Right ventricle myocardium inferior (tissue), 1 donor: ENCODE data around the gene DHX15. TPM values are rescaled to one million over a fixed set of nuclear protein-coding genes. Genes with fewer than 3 reads are reported as not detected.

Experiments
- ATAC-seq: fragments of 200-7000 bp; cut with Tn5 transposase; one replicate; pipeline ENCODE4 v1.9.1; 2020; ENCODE audit warnings: mild to moderate bottlenecking, moderate library complexity
- DNase-seq: peaks from one replicate; pipeline ENCODE4 v3.0.0; 2021; ENCODE audit errors: missing footprints
- intact Hi-C: fragments of 100-400 bp; cut with DNase I; formaldehyde crosslinking; loops from one replicate; pipeline ENCODE4 v1.11.0; 2022
- total RNA-seq: library from RNA; stranded (reverse); fragmentation: NEBNext Ultra II Directional; extraction: Animal tissue kit (Norgen Biotek cat#: 25700); gene quantifications from one replicate; pipeline ENCODE4 v1.2.1, GENCODE V29; 2021
- donor health status: DM: no; HTN: yes; CAD: no; lungs with severe emphysema.

Gene DHX15
- total RNA-seq, 1 donor from 2014 or later, result 53.9 TPM

DNA sequence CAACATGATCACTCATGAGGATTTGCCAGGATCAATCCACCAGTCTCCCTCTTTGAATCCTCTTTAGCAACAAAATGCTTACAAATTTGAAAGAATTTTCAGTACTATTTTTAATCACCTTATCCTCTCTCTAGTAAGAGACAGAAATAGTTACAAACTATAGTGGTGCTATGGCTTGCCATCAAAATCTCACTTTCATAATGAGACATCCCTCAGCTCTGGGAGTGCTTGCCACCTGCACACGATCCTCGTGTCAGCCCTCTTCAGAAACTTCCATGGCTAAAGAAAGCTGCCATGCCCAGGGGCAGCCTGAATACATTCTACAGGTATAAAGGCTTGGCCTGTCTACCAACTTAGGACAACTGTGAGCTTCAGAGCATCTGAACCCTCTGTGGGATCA lies 5.1 kb upstream of the DHX15 start:
- ATAC-seq (no peak), DNase-seq (no peak)
- intact Hi-C loops, result loop anchor here (10.0 kb wide), 1 partner anchor 785 kb away; the partner anchor contains the start of gene ANAPC4

DNA sequence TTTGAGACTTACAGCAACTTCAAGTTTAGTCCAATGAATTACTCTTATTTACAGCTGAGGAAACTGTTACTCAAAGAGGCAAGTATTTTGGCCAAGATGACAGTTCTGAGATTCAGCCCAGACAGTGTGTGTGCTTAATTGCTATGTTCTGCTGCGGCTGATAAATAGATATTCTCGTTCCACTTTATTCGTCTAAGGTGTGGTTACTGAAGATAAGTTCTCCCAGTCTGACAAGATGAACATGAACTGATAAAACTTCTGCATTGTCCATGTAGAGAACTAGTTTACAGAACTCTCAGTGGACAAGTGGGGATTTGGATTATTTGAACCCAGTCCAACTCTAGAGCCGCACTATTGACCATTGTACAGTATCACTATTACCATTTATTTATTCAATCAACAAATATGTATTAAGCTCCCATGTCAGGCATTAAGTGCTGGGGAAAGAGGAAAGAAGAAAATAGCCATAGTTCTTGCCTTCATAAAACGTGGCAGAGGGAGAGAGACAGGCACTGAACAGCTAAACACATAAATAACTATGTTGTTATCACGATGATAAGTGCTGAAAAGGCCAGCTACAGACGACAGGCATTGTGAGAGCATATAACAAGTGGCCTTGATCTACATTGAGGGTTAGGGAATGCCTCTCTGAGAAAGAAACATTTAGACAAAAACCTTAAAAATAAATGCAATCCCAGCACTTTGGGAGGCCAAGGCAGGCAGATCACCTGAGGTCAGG lies 4.0 kb upstream of the DHX15 start:
- ATAC-seq (no peak), DNase-seq (no peak)
- intact Hi-C loops, result loop anchor here (10.0 kb wide), 1 partner anchor 786 kb away; the partner anchor contains the start of gene ANAPC4

DNA sequence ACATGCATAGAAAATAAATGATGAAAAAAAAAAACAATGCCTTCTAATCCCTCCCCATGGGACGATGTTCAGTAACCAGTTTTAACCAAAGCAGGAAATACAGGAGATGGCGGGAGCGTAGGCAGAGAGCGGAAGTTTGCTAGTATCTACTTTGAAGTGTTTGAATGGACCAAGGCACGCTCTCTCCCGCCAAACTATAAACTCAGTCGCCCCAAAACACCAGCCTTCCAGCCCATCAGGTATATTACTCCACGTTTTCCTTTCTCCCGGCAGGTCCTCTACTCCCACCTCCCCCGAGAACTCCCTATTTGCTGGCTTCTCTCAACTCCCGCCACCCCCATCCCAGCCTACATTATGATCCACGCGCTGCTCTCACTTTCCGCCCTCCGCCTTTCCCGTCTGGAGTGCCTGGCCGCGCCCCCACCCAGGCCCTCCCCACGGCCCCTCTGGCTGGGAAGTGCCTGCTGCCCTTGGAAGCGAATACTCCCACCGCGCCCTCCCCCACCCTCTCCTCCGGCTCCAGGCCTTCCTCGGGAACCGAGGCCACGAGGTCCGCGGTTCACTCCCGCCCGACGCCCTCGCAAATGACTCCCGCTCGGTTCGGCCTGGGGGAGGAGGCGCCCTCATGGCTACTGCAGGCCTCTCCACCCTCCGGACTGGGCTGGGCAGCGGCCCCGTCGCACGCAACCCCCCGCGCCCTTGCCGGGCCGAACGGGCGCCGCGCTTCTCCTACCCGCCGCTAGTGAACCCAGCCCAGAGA lies 723 bp downstream of the DHX15 start:
- ATAC-seq, result peak; percentile 58
- peak; percentile 77 for DNase-seq
- intact Hi-C loops, result loop anchor here (5.0 to 10.0 kb wide), 2 partner anchors 329 to 791 kb away; partner anchors contain the start of genes ANAPC4 and CCDC149

DNA sequence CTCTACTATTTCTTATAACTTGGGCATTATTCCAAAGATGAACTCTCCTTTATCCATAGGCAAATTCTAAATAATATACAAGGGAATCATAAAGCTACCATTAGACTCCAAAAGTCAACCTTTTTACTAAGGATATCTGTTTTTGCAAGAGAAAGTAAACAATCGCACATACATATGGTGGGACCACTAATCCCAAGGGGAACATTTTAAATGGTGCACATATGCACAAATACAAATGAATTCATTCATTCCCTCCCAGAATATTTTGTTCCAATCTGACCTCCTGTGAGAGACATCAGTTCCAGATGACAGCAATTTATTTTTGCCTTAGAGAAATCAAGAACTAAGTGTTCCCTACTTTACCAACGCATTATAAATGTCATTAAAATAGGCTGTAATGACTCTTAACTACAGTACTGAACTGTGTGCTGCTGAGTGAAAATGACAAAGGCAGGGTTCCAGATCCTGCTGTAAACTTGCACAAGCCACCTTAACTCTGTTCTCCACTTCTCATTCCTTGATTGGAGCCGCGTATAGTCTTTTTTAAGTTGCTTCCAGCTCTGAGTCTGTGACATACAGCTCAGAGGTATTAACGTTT lies 2.0 kb downstream of the DHX15 start:
- intact Hi-C loops, result loop anchor here (5.0 to 10.0 kb wide), 2 partner anchors 330 to 792 kb away; partner anchors contain the start of genes ANAPC4 and CCDC149
- DNase-seq (no peak), ATAC-seq (peak; percentile 15)

DNA sequence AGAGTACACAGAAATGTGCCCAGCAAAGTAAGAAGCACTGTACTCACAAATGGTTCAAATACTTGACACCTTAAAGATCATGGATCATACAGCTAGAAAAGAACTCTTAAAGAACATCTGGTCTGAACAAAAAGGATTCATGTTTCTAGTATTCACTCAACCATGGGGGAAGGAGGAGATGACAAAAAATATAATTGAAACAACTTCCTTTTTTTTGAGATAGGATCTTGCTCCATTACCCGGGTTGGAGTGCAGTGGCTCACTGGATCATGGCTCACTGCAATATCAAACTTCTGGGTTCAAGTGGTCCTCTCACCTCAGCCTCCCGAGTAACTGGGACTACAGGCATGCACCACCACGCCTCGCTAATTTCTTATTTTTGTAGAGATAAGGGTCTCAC lies 6.0 kb downstream of the DHX15 start:
- ATAC-seq (no peak), DNase-seq (no peak)
- intact Hi-C loops, result loop anchor here (10.0 kb wide), 1 partner anchor 586 kb away; the partner anchor contains the start of gene SEPSECS

DNA sequence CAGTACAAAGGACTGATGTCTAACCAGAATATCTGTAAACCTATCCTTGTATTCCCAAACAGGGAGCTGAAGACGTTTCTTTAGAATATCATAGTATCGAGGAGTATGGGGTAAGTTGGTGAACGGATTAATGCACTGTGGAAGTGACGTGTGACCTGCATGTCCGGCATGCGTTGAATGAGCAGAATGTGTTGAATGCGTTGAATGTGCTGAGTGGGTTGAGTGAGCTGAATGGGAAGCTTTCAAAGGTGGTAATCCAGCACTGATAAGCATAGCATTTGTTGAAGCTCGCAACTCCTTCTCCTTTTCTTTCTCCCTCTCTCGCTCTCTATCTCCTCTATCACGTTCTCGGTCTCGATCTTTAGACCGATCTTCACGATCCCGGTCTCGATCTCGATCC lies 8.1 kb downstream of the DHX15 start:
- DNase-seq (no peak), ATAC-seq (no peak)
- intact Hi-C loops, result loop anchor here (10.0 kb wide), 1 partner anchor 589 kb away; the partner anchor contains the start of gene SEPSECS

DNA sequence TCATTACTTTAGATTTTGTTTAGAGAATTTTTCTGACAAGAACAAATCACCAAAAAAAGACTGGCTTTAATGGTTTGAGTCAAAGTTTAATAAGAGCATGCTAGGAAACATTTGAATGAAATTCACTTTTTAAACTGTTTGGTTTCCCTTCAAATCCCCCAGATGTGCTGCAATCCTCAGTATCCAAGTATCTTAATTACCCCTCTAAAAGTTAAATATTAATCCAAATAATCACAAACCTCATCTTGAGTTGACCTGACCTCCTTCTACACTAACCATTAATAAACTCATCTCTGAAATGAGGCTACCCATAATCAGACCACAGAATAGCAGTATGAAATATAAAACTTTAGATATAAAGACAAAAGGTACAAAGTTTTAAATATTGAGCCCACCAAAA lies 10.1 kb downstream of the DHX15 start:
- DNase-seq (no peak), ATAC-seq (no peak)
- intact Hi-C loops, result loop anchor here (10.0 kb wide), 1 partner anchor 591 kb away; the partner anchor contains the start of gene SEPSECS

DNA sequence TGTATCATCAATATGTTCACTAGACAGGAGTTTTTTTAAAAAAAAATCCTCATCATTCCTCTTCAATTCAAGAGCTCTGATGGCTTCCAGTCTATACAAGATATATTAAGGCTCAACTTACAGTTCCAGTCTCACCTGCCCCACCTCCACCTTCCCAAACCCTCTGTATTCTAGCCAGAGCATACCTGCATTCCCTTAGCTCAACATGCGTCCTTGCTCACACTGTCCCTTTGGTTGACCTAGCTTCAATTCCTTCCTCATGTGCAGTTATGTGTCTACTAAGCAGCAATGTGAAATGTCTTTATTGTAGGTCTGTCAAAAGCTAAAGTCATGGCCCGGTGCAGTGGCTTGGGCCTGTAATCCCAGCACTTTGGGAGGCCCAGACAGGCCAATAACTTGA lies 10.8 kb downstream of the DHX15 start:
- intact Hi-C loops, result loop anchor here (10.0 kb wide), 1 partner anchor 591 kb away; the partner anchor contains the start of gene SEPSECS
- ATAC-seq (no peak), DNase-seq (no peak)

DNA sequence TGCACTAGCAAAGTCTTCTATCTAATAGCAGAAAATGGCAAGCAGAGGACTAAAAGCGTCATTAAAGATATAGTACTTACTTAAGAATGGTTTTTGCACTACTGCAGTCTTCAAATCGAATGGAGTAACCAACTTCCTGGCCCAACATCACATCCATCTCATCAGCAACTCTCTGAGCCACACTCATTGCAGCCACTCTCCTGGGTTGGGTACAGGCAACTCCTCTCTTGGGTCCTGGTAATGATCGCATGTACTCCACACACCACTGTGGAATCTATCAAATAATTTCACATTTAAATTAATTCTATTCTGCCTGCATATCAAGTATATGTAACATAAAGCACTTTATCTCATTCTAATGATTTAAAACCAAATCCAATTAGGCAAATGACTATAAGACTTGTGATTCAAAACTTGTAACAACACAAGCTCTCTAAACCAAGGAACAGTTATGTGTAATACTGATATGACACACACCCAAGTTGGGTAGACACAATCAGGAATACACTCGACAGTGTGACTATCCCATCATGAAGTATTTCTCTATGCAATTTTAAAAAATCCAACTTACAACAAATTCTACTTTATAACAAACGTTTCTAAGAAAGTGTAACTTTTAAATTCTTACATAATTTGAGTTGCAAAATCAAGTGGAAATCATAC lies 13.6 kb downstream of the DHX15 start:
- DNase-seq, result no peak
- ATAC-seq, result no peak
- intact Hi-C loops, result loop anchor here (10.0 kb wide), 1 partner anchor 594 kb away; the partner anchor contains the start of gene SEPSECS

DNA sequence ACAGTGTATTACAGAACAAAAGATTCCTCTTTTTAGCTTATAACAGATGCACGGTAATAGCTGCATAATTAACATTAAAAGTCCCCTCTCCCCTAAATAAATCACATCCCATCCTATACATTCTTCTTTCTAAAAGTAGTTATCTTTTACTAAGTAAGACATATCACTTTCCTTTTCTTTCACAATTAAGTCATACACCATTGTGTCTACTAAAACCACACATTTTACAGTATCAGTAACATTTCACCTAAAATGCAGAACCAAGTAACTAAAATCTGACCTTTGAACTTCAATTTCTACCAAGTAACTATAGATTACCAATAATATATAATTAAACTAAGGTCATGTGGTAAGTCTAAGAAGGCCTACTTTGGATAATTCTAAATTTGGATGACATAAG lies 14.2 kb downstream of the DHX15 start:
- no peak for DNase-seq
- no peak for ATAC-seq
- intact Hi-C loops, result loop anchor here (10.0 kb wide), 1 partner anchor 595 kb away; the partner anchor contains the start of gene SEPSECS

DNA sequence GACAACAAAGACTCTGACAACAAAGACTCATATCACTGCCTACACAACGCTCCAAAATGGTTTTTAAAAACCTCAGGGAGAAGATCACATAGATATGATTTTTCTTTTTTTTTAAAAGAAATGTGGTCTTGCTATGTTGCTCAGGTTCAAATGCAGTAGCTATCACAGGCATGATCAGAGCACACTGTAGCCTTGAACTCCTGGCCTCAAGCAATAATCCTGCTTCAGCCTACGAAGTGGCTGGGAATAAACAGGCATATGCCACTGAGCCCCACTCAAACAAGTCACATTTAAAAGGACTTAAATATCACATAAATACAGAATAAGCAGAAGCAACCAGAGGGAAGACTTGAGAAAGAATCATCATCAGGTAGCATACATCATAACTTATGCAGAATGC lies 14.7 kb downstream of the DHX15 start:
- DNase-seq, result no peak
- no peak for ATAC-seq
- intact Hi-C loops, result loop anchor here (10.0 kb wide), 1 partner anchor 595 kb away; the partner anchor contains the start of gene SEPSECS

DNA sequence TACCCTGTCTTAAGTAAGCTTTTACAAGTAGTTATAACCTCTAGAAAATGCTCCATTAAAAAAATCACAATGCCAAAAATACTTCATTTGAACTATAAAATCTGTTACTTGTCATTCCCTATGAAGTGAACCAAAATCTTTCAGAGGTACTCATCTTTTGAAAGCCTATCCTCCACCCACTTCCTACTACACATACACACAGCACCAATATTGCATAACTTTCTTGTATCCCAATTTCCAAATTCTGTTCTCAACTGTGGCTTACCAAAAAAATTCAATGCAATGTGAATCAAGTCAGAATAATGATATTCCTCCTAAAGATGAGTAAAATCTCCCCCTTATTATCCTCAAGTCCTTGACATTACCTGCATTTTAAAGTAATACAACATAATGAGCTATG lies 15.9 kb downstream of the DHX15 start:
- intact Hi-C loops, result no loop called here
- no peak for ATAC-seq
- DNase-seq, result no peak

DNA sequence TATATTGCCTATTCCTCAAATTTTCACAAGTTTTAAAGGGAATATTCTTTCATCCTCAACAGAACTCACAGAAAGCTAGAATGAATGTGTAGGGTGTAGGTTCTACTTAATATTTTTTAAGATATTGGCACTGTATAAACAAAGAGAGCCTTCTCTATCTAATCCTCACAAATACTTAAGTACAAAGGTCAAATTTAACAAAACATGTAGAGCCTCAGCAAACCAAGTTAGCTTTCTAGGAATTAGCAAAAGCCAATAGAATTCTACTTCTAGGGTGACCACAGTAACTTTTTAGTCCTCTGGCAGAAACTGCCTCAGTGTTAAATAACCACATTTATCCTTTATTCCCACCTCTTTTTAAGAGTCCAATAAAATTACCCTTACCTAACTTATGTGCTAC lies 19.3 kb downstream of the DHX15 start:
- intact Hi-C loops, result no loop called here
- no peak for ATAC-seq
- DNase-seq, result no peak

DNA sequence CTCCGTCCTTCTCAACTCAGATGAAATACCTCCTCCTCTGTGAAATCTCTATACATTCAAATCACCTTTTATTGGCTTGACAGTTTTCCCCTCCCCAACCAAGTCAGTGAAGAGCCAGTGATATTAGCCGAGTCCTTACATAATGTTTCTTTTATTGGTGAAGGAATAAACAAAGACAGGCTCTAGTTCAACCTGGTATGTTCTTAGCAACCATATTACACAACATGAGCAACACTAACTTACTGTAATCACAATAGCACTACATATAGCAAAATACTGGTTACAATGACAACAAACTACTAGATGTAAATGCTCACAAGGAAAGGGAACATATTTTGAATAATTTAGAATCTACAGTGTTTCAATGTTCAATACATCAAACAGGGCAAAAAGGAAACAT lies 19.9 kb downstream of the DHX15 start:
- ATAC-seq (no peak), DNase-seq (no peak)
- intact Hi-C loops, result loop anchor here (5.0 kb wide), 1 partner anchor 37 kb away; no protein-coding TSS in a partner anchor

DNA sequence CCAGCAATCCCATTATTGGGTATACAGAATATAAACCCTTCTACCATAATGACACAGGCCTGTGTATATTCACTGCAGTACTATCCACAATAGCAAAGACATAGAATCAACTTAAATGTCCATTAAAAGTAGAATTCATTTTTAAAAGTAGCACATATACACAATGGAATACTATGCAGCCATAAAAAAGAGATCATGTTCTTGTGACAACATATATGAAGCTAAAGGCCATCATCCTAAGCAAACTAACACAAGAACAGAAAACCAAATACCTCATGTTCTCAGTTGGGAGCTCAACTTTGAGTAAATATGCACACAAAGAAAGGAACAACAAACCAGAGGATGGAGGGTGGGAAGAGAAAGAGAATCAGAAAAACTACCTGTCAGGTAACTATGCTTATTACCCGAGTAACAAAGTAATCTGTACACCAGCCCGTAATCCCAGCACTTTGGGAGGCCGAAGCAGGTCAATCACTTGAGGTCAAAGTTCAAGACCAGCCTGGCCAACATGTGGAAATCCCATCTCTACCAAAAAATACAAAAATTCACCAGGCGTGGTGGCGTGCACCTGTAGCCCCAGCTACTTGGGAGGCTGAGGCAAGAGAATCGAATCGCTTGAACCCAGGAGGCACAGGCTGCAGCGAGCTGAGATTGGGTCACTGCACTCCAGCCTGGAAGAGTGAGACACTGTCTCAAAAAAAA lies 22.8 kb downstream of the DHX15 start:
- DNase-seq, result no peak
- intact Hi-C loops, result loop anchor here (5.0 kb wide), 1 partner anchor 34 kb away; no protein-coding TSS in a partner anchor
- ATAC-seq, result no peak

DNA sequence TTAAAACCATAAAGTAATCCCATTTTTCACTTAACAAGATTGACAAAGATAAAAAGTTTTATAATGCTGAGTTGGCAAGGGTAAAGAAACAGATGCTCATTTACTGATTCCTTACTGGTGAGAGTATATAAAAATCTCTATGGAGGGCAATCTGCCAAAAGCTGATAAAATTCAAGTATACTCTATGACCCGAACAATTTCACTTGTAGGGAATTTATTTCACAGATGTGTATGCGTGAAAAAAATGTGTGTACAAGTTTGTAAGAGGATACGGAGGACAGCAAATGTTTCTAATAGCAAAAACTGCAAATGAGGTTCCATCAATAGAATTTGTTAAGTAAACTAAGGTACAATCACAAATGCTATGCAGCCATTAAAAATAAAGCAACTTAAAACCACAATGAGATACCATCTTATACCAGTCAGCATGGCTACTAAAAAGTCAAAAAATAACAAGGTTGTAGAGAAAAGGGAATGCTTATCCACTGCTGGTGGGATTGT lies 23.4 kb downstream of the DHX15 start:
- ATAC-seq (no peak), DNase-seq (no peak)
- intact Hi-C loops, result loop anchor here (5.0 kb wide), 1 partner anchor 34 kb away; no protein-coding TSS in a partner anchor

DNA sequence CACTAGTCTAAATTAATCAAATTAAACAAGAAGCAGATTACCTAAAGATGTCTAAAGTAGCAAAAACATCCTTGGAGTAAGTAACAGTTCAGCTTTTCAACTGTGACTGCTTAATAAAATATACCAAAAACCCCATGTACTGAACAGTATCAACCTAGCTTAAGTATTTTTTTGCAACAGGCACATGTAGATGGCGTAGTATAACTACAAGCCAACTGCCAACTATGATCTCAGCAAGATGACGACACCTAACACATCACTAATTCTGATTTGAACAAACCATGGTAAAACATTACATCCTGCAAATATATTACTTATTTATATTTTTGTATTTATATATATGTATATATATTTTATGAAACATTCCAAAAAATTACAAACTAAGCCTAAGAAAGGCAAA lies 24.5 kb downstream of the DHX15 start:
- peak; percentile 53 for ATAC-seq
- no peak for DNase-seq
- intact Hi-C loops, result loop anchor here (5.0 kb wide), 1 partner anchor 33 kb away; no protein-coding TSS in a partner anchor
